Tibial nerve (tissue), 3 donors: ENCODE results near the gene GMDS.

ENCODE experiments used
- POLR2A ChIP-seq, 2 donors: fragments of 450-650 bp; IDR thresholded peaks; one replicate each; pipeline ENCODE4 v1.6.1; 2017; ENCODE audit warnings: antibody characterized with exemption in 2 of 2, mild to moderate bottlenecking in 2 of 2, moderate library complexity in 2 of 2
- TF ChIP-seq, protein P1 (sequence below), 5 experiments: fragments of 200-600 bp in 3 of 5; fragments of 450-650 bp in 2 of 5; sonication (generic) in 3 of 5; IDR thresholded peaks; one replicate each; pipeline ENCODE4 v1.5.1; 2016 to 2019; ENCODE audit warnings: antibody characterized with exemption in 5 of 5, mild to moderate bottlenecking in 3 of 5, moderate library complexity in 2 of 5

DNA sequence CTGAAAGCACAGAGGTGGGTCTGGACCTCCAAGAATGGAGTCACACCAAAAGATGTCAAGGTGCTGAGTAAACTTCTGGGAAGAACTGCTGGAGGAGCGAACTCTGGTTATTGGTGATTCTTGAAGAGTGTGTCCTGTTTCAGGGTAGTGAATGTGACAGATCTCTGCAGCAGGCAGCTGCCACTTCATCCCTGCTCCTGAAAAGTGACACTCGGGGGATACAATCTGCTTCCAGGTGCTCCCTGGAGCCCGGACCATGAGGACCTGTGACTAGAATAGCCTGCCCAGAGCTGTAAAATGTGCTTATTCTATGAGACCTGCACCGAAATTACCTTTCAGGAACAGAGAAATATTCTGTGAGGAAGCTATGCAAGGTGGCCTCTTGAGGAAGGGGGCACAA, 444.6 kb downstream of the GMDS start:
- TF ChIP-seq, protein P1, sequence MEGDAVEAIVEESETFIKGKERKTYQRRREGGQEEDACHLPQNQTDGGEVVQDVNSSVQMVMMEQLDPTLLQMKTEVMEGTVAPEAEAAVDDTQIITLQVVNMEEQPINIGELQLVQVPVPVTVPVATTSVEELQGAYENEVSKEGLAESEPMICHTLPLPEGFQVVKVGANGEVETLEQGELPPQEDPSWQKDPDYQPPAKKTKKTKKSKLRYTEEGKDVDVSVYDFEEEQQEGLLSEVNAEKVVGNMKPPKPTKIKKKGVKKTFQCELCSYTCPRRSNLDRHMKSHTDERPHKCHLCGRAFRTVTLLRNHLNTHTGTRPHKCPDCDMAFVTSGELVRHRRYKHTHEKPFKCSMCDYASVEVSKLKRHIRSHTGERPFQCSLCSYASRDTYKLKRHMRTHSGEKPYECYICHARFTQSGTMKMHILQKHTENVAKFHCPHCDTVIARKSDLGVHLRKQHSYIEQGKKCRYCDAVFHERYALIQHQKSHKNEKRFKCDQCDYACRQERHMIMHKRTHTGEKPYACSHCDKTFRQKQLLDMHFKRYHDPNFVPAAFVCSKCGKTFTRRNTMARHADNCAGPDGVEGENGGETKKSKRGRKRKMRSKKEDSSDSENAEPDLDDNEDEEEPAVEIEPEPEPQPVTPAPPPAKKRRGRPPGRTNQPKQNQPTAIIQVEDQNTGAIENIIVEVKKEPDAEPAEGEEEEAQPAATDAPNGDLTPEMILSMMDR (IDR thresholded peaks at IDR 0.05) = no peak
- TF ChIP-seq POLR2A (IDR thresholded peaks at IDR 0.05) = no peak
